ENCODE results near the gene CACTIN. TPM values are rescaled to one million over a fixed set of nuclear protein-coding genes. Genes with fewer than 3 reads are reported as not detected.

Gene CACTIN
- total RNA-seq, 6 experiments from 2014 or later: 8.4 to 14.9 (median 10.3) TPM

- intact Hi-C loops (cut with DNase I): loop anchor here in 1 of 2 donors (10.0 kb wide), 1 partner anchor 67 kb away; no protein-coding TSS in a partner anchor
Observed at GRCh38 chr19:3611841-3612240, 14.7 kb downstream of the CACTIN start.

DNA sequence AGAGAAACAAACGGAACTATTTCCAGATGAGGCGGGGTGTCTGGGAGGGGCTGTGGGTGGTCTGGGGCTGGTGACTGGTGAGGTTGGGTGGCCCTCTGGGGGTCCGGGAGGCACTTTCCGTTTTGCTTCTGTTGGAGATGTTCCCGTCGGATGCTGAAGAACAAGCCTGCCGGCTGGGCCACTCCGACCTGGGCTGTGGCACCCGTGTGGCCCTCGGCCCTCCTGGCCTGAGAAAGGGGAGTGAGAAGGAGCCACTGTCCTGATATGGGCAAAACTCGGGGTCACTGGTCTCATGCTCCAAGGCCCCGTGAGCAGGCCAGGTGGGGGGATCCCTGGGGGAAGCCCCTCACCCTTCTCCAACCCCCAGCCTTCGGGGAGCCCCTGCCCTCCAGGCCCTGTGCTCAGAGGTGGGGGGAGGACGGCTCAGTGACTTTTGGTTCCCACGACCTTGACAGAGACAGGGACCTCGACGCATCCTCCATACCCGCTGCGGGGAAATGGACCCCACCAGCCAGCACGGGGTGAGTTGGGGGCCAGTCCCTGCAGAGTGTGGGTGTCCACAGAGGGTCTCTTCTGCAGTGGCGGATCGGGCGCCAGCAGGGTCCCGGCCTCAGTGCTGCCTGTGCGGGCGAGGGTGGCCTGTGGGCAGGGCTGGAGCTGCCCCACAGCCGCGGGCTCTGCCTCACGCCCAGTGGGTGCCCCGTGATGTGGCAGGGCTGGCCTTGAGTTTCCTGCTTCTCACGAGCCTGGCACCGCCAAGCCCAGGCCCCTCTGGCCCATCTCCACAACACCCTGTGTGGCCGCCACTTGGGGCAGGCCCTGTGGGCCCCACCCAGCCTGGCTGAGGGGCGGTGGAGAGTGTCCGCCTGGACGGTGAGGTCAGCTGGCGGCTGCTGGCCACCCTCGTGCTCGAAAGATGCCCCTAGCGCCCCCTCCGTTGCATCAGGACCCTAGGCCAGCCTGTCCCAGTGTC is 15.6 kb downstream of the CACTIN start:
- peaks cover 0 to 19% (median 5%) of the 10 kb centered on the region in 4 donors for H3K36me3 ChIP-seq
- H3K9me3 ChIP-seq: no peaks in the 10 kb centered on the region
- WGBS (ENCODE audit: insufficient coverage, low coverage, low lambda C conversion rate, missing lambda C conversion rate): 80% methylated on average over 3 of the region's 41 CpGs
- peak; percentile 15 to 51 (median 44) for DNase-seq
- H3K4me1 ChIP-seq: peaks cover 0 to 10% (median 0%) of the 10 kb centered on the region in 4 donors
- intact Hi-C loops (cut with DNase I): loop anchor here in 1 of 2 donors (10.0 kb wide), 1 partner anchor 66 kb away; no protein-coding TSS in a partner anchor
- TF ChIP-seq CTCF (IDR thresholded peaks at IDR 0.05) (no peak), POLR2A (IDR thresholded peaks at IDR 0.05) (no peak)
- no peak overlapping the region for H3K27ac ChIP-seq
- H3K4me3 ChIP-seq: no peak overlapping the region
- no peaks in the 10 kb centered on the region for H3K27me3 ChIP-seq
- no peak for ATAC-seq

More at GRCh38 chr19:3611841-3612240, 14.7 kb downstream of the CACTIN start:
- ATAC-seq: no peak
- Histone ChIP-seq H3K4me1 (peaks cover 0 to 2% (median 0%) of the 10 kb centered on the region in 4 donors), H3K36me3 (peaks cover 0 to 19% (median 5%) of the 10 kb centered on the region in 4 donors), H3K9me3 (no peaks in the 10 kb centered on the region), H3K27ac (no peak overlapping the region), H3K4me3 (no peak overlapping the region), H3K27me3 (no peaks in the 10 kb centered on the region)
- no peak for DNase-seq
- TF ChIP-seq CTCF (IDR thresholded peaks at IDR 0.05) (no peak), POLR2A (IDR thresholded peaks at IDR 0.05) (no peak)
- WGBS (ENCODE audit: insufficient coverage, low coverage, low lambda C conversion rate, missing lambda C conversion rate): 96% methylated on average over 24 of the region's 36 CpGs

DNA sequence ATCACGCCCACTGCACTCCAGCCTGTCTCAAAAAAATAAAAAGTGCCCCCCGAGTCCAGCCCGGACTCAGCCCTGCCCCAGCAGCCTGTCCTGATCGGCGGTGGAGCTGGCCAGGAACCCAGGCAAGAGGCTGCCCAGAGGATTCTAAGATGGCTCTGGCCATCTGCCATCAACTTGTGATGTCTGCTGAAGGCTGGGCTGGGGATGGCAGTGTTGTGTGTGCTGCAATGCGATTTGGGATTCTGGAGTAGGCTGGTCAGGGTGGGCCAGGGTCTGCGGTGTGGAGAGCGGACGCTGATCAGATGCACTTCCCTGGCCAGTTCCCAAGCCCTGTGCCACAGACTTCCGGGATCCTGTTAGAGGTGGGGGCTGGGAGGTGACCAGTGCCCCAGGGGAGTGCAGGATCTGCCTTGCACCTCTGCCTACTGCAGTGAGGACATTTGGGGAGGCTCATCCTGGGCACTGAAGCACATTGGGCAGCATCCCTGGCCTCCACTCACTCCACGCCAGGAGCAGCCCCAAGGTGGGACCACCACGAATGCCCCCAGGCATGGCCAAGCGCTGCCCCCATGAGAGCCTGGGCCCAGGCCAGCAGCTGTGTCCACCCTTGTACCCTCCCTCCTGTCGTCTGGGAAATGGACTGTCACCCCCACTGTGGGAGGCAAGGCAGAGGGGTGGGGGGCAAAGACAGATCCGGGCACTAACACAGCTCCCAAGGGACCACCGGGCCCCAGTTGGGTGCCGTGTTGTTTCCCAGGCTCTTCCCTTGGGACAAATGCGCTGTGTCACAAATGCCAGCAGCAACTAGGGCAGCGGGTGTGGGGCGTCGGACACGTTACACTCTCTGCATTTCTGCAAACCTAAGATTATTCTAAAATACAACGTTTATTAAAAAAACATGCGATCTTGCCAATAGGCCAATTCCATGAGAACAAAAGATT is 16.5 kb downstream of the CACTIN start:
- ATAC-seq (no peak), DNase-seq (peak in 1 of 3 donors; percentile 51)
- Histone ChIP-seq H3K36me3 (peaks cover 0 to 19% (median 5%) of the 10 kb centered on the region in 4 donors), H3K4me3 (no peak overlapping the region), H3K9me3 (no peaks in the 10 kb centered on the region), H3K27ac (no peak overlapping the region), H3K4me1 (peaks cover 0 to 11% (median 0%) of the 10 kb centered on the region in 4 donors), H3K27me3 (no peaks in the 10 kb centered on the region)
- TF ChIP-seq POLR2A (IDR thresholded peaks at IDR 0.05): no peak
- TF ChIP-seq CTCF (IDR thresholded peaks at IDR 0.05): no peak
- intact Hi-C loops (cut with DNase I): loop anchor here in 1 of 2 donors (10.0 kb wide), 1 partner anchor 65 kb away; no protein-coding TSS in a partner anchor
- WGBS (ENCODE audit: insufficient coverage, low coverage, low lambda C conversion rate, missing lambda C conversion rate): 62% methylated on average over 14 of the region's 24 CpGs

GRCh38 chr19:3608750-3609322 is 17.8 kb downstream of the CACTIN start:
- TF ChIP-seq CTCF (IDR thresholded peaks at IDR 0.05) (no peak), POLR2A (IDR thresholded peaks at IDR 0.05) (no peak)
- Histone ChIP-seq H3K4me3 (no peak overlapping the region), H3K4me1 (peaks cover 0 to 11% (median 0%) of the 10 kb centered on the region in 4 donors), H3K27me3 (no peaks in the 10 kb centered on the region), H3K27ac (peak overlapping the region; percentile 24 to 54 (median 31)), H3K9me3 (no peaks in the 10 kb centered on the region), H3K36me3 (peaks cover 0 to 19% (median 5%) of the 10 kb centered on the region in 4 donors)
- WGBS (ENCODE audit: insufficient coverage, low coverage, low lambda C conversion rate, missing lambda C conversion rate): 54% methylated on average over 3 of the region's 21 CpGs
- DNase-seq (peak in 2 of 3 donors; percentile 59 to 60), ATAC-seq (peak; percentile 7 to 30 (median 14))
- intact Hi-C loops (cut with DNase I): no loop called here

Measured in right lobe of liver (tissue), 6 donors.